HepG2 (cell line): Measurements from ENCODE around the gene PLOD3. TPM values are rescaled to one million over a fixed set of nuclear protein-coding genes. Genes with fewer than 3 reads are reported as not detected.

Experiments
- ATAC-seq: fragments of 200-7000 bp; cut with Tn5 transposase; 3 replicates; pipeline ENCODE4 v1.9.1; 2020; ENCODE audit warnings: mild to moderate bottlenecking, moderate library complexity
- BruUV-seq: library from RNA; stranded (reverse); fragments of 400-500 nt; replicated peaks from 2 replicates; lab custom pipeline; 2021; lab: Mats Ljungman, UMichigan
- CTCF ChIA-PET: fragments of 300-600 bp; formaldehyde crosslinking; extraction: SDS; loops from one replicate; lab custom pipeline; 2021; ENCODE audit warnings: low total read pairs, inconsistent platforms, low intra/inter-chr PET ratio; lab: Yijun Ruan, JAX
- POLR2A ChIA-PET: fragments of 350-600 bp; sonication (Branson Sonifier 250); formaldehyde crosslinking; loops from one replicate; lab custom pipeline; 2020; ENCODE audit warnings: antibody characterized with exemption, inconsistent platforms; lab: Yijun Ruan, JAX
- DNase-seq: peaks from one replicate; pipeline ENCODE4 v3.0.0-alpha.2; 2015; ENCODE audit warnings: low spot score
- FAIRE-seq: peaks from 3 replicates; lab custom pipeline; 2011; peaks lifted over from hg19 to GRCh38; lab: Jason Lieb, UNC
- H2AFZ ChIP-seq: one replicate; pipeline ENCODE4 v1.6.1; 2011; ENCODE audit warnings: low read length, inconsistent platforms
- H3K27ac ChIP-seq: fragments of 300-600 bp; 3 replicates; pipeline ENCODE4 v1.8.0; 2011; ENCODE audit warnings: mixed run types, mild to moderate bottlenecking, mixed read lengths, low read length, inconsistent platforms; ENCODE audit not compliant: insufficient read depth; ENCODE audit errors: extremely low read length
- H3K27me3 ChIP-seq, 2 experiments: fragments of 200-600 bp in 1 of 2; 2 replicates in 1 of 2; 3 replicates in 1 of 2; pipeline versions ENCODE4 v1.6.0 to v1.8.0; 2011; ENCODE audit warnings: low read length in 2 of 2, mild to moderate bottlenecking in 2 of 2, moderate library complexity in 2 of 2, inconsistent platforms in 1 of 2; ENCODE audit not compliant: insufficient read depth in 2 of 2, control insufficient read depth in 1 of 2
- H3K36me3 ChIP-seq, 2 experiments: fragments of 200-600 bp in 1 of 2; replicated peaks in 1 of 2; 2 replicates in 1 of 2; 3 replicates in 1 of 2; pipeline versions ENCODE4 v1.5.1 to v1.8.0; 2011; ENCODE audit warnings: low read length in 2 of 2, inconsistent platforms in 1 of 2; ENCODE audit not compliant: insufficient read depth in 2 of 2, control insufficient read depth in 1 of 2
- H3K4me1 ChIP-seq: 2 replicates; pipeline ENCODE4 v1.5.1; 2012; ENCODE audit warnings: low read length, inconsistent platforms; ENCODE audit not compliant: insufficient read depth
- H3K4me2 ChIP-seq: 2 replicates; pipeline ENCODE4 v1.6.0; 2011; ENCODE audit warnings: low read depth, low read length, inconsistent platforms
- H3K4me3 ChIP-seq, 3 experiments: fragments of 200-600 bp in 1 of 3; sonication (generic), shearing (Covaris generic) in 1 of 3; replicated peaks in 1 of 3; 2 replicates each; pipeline ENCODE4 v1.5.1; 2011 to 2016; ENCODE audit warnings: low read length in 3 of 3, inconsistent platforms in 2 of 3, low read depth in 2 of 3, mild to moderate bottlenecking in 2 of 3, control low read depth in 1 of 3, mixed read lengths in 1 of 3; ENCODE audit not compliant: insufficient read depth in 1 of 3
- H3K79me2 ChIP-seq: one replicate; pipeline ENCODE4 v1.6.1; 2011; ENCODE audit warnings: low read length, inconsistent platforms; ENCODE audit not compliant: insufficient read depth
- H3K9ac ChIP-seq: 2 replicates; pipeline ENCODE4 v1.6.0; 2011; ENCODE audit warnings: mild to moderate bottlenecking, low read depth, low read length, inconsistent platforms; ENCODE audit not compliant: insufficient read depth
- H3K9me3 ChIP-seq: 2 replicates; pipeline ENCODE4 v1.5.1; 2012; ENCODE audit warnings: mild to moderate bottlenecking, low read length
- H4K20me1 ChIP-seq: 2 replicates; pipeline ENCODE4 v1.6.0; 2011; ENCODE audit warnings: inconsistent platforms, mild to moderate bottlenecking, low read length, moderate library complexity; ENCODE audit not compliant: insufficient read depth
- FOSL2 ChIP-seq: sonication (generic); formaldehyde crosslinking; IDR thresholded peaks from 2 replicates; pipeline ENCODE4 v1.4.0; 2020; ENCODE audit warnings: missing genetic modification reagents
- HCFC1 ChIP-seq: fragments of 150-350 bp; IDR thresholded peaks from 2 replicates; pipeline ENCODE4 v1.6.1; 2014; ENCODE audit warnings: low read depth, low read length
- HOXA7 ChIP-seq: sonication (generic); formaldehyde crosslinking; IDR thresholded peaks from 2 replicates; pipeline ENCODE4 v1.8.1; 2022; ENCODE audit warnings: mild to moderate bottlenecking, missing genetic modification reagents, moderate library complexity
- KDM5B ChIP-seq: sonication (generic); formaldehyde crosslinking; IDR thresholded peaks from 2 replicates; pipeline ENCODE4 v1.4.0; 2020; ENCODE audit warnings: missing genetic modification reagents, mild to moderate bottlenecking, borderline replicate concordance
- MXD3 ChIP-seq: IDR thresholded peaks from 2 replicates; pipeline ENCODE4 v1.6.1; 2016; ENCODE audit warnings: mild to moderate bottlenecking, missing biosample characterization, missing genetic modification reagents
- NR2F2 ChIP-seq: IDR thresholded peaks from 2 replicates; pipeline ENCODE4 v1.6.1; 2012; ENCODE audit warnings: low read depth, inconsistent platforms, borderline replicate concordance
- PITX1 ChIP-seq: sonication (generic); formaldehyde crosslinking; IDR thresholded peaks from 2 replicates; pipeline ENCODE4 v1.5.1; 2020; ENCODE audit warnings: mild to moderate bottlenecking, missing genetic modification reagents
- YEATS4 ChIP-seq: sonication (generic); formaldehyde crosslinking; IDR thresholded peaks from 2 replicates; pipeline ENCODE4 v1.4.0; 2020; ENCODE audit warnings: missing genetic modification reagents, borderline replicate concordance
- ZBTB26 ChIP-seq: IDR thresholded peaks from 2 replicates; pipeline ENCODE4 v1.6.1; 2016; ENCODE audit warnings: missing compliant biosample characterization, missing genetic modification reagents, borderline replicate concordance
- ZNF432 ChIP-seq: sonication (generic); formaldehyde crosslinking; IDR thresholded peaks from 2 replicates; pipeline ENCODE4 v1.5.0; 2020; ENCODE audit warnings: missing genetic modification reagents, mild to moderate bottlenecking, borderline replicate concordance
- ZNF503 ChIP-seq: sonication (generic); formaldehyde crosslinking; IDR thresholded peaks from 2 replicates; pipeline ENCODE4 v1.4.0; 2020; ENCODE audit warnings: missing genetic modification reagents
- ZNF879 ChIP-seq: sonication (generic); formaldehyde crosslinking; IDR thresholded peaks from 2 replicates; pipeline ENCODE4 v1.8.1; 2023; ENCODE audit warnings: missing genetic modification reagents
- WGBS: methylation state at CpG from one replicate; pipeline ENCODE4 v1.1.6; 2017; ENCODE audit warnings: low lambda C conversion rate; 5-methylcytosine and 5-hydroxymethylcytosine counted together
- in situ Hi-C: cut with HindIII; loops from 2 replicates; pipeline ENCODE4 v1.10.0; 2017; ENCODE audit warnings: low pct_unique_long_range_greater_than_20kb; ENCODE audit not compliant: extremely low pct_ligation_motif_present
- intact Hi-C: fragments of 100-400 bp; cut with micrococcal nuclease; formaldehyde crosslinking; loops from one replicate; pipeline ENCODE4 v1.10.0; 2022; ENCODE audit not compliant: unreplicated experiment
- polyA plus RNA-seq, 8 experiments: library from polyadenylated mRNA; depleted of rRNA in 3 of 8; stranded (reverse) in 7 of 8; unstranded in 1 of 8; fragments of >200 nt; fragmentation: Illumina TruSeq in 4 of 8; extraction: Trizol in 4 of 8; gene quantifications; 2 replicates each; pipeline versions ENCODE4 v1.2.1 to v1.2.3, GENCODE V29; 2011 to 2016; ENCODE audit warnings: low read depth in 4 of 8, missing spikeins in 1 of 8, mixed read lengths in 1 of 8; ENCODE audit not compliant: insufficient read depth in 1 of 8
- total RNA-seq, 5 experiments: library from RNA; depleted of rRNA; stranded (reverse); fragments of >200 nt; fragmentation: Illumina TruSeq; extraction: Trizol; gene quantifications; 2 replicates each; pipeline ENCODE4 v1.2.3, GENCODE V29; 2016; ENCODE audit warnings: low read depth in 1 of 5
- TF ChIP-seq, protein P1 (sequence below): sonication (generic); formaldehyde crosslinking; IDR thresholded peaks from 2 replicates; pipeline ENCODE4 v1.8.1; 2023; ENCODE audit warnings: missing genetic modification reagents, mild to moderate bottlenecking, borderline replicate concordance

Gene PLOD3
- total and polyA plus RNA-seq, 2 of the 13 experiments (the other 11 are each of a cell fraction or from before 2014, with no cell fraction given): 65.8 to 67.4 TPM

- intact Hi-C loops (no loop called here), in situ Hi-C loops (no loop called here)
- no peak overlapping the region for H3K4me2 ChIP-seq
- CTCF ChIA-PET: no interaction called here
- no peak overlapping the region for H3K27ac ChIP-seq
- DNase-seq (no peak), FAIRE-seq (no peak), ATAC-seq (no peak)
- BruUV-seq: no TSS peak
- H3K4me1 ChIP-seq: peaks cover 37% of the 10 kb centered on the region
- no peak overlapping the region for H2AFZ ChIP-seq
- no peak overlapping the region for H3K9ac ChIP-seq
- H4K20me1 ChIP-seq: peaks cover 5% of the 10 kb centered on the region; the same call in 1 of the 2 replicates
- H3K9me3 ChIP-seq: no peaks in the 10 kb centered on the region
- POLR2A ChIA-PET: interaction anchor here (0.5 to 0.6 kb wide), 2 partner anchors 16 to 21 kb away, joined by 3 read pairs; no protein-coding TSS in a partner anchor
- TF ChIP-seq NR2F2 (no peak), ZNF503 (CRISPR knock-in tag) (no peak), HCFC1 (no peak), KDM5B (CRISPR knock-in tag) (no peak), FOSL2 (no peak), ZNF432 (no peak), ZBTB26 (CRISPR knock-in tag) (no peak), MXD3 (CRISPR knock-in tag) (no peak), HOXA7 (CRISPR knock-in tag) (no peak), YEATS4 (CRISPR knock-in tag) (no peak), PITX1 (no peak), ZNF879 (no peak)
- TF ChIP-seq, protein P1, sequence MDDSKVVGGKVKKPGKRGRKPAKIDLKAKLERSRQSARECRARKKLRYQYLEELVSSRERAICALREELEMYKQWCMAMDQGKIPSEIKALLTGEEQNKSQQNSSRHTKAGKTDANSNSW (CRISPR knock-in tag): no peak
- no peak overlapping the region for H3K4me3 ChIP-seq
- H3K27me3 ChIP-seq: peaks cover 0 to 17% of the 10 kb centered on the region in 2 experiments; a peak in 4 of 5 replicates
- peaks cover 0 to 14% of the 10 kb centered on the region in 2 experiments for H3K36me3 ChIP-seq
- H3K79me2 ChIP-seq: peaks cover 7% of the 10 kb centered on the region
- WGBS: 88% methylated on average over 25 of the region's 31 CpGs
Observed at GRCh38 chr7:101159696-101160674, 57.4 kb downstream of the PLOD3 start.
